ENCODE data around the gene BRD9.

- TF ChIP-seq CTCF (IDR thresholded peaks at IDR 0.05) (no peak), POLR2A (IDR thresholded peaks at IDR 0.05; ENCODE audit: low read depth) (no peak), EP300 (IDR thresholded peaks at IDR 0.05) (no peak)
These were observed 30.0 kb downstream of the BRD9 start for GRCh38 chr5:862367-863243.

Measured in esophagus muscularis mucosa (tissue), 4 donors.